HFFc6 (cell line): ENCODE measurements around the gene HTRA3. TPM values are rescaled to one million over a fixed set of nuclear protein-coding genes. Genes with fewer than 3 reads are reported as not detected.

Experiments
- DNase-seq: peaks from one replicate; pipeline ENCODE4 v3.0.0-alpha.2; 2018
- H3K27ac Mint-ChIP-seq: 2 replicates; pipeline ENCODE4 v1.8.0; 2020; ENCODE audit warnings: mild to moderate bottlenecking, mixed read lengths
- H3K27me3 Mint-ChIP-seq: 2 replicates; pipeline ENCODE4 v1.8.0; 2021; ENCODE audit warnings: mild to moderate bottlenecking, moderate library complexity, mixed read lengths; ENCODE audit not compliant: insufficient read depth
- H3K36me3 Mint-ChIP-seq: 2 replicates; pipeline ENCODE4 v1.8.0; 2021; ENCODE audit warnings: low read depth, mixed read lengths
- H3K4me1 Mint-ChIP-seq: 2 replicates; pipeline ENCODE4 v1.8.0; 2020; ENCODE audit warnings: low read depth, mixed read lengths
- H3K4me3 Mint-ChIP-seq: 2 replicates; pipeline ENCODE4 v1.8.0; 2020; ENCODE audit warnings: mild to moderate bottlenecking, moderate library complexity, mixed read lengths
- H3K9me3 Mint-ChIP-seq: 2 replicates; pipeline ENCODE4 v1.8.0; 2020; ENCODE audit warnings: mild to moderate bottlenecking, mixed read lengths
- CTCF ChIP-seq: fragments of 200-600 bp; sonication (generic); IDR thresholded peaks from 2 replicates; pipeline ENCODE4 v1.5.0; 2021; ENCODE audit warnings: antibody characterized with exemption, mild to moderate bottlenecking
- total RNA-seq, 6 experiments: library from RNA; stranded (reverse); fragmentation: NEBNext Ultra II Directional; extraction: Animal tissue kit (Norgen Biotek cat#: 25700); gene quantifications; 2 replicates in 1 of 6; 3 replicates in 5 of 6; pipeline ENCODE4 v1.2.3, GENCODE V29; 2021

The HTRA3 gene
- total RNA-seq, 6 experiments from 2014 or later, result 4.2 to 7.0 (median 4.8) TPM

- H3K27me3 Mint-ChIP-seq, result peaks cover 20% of the 10 kb centered on the region
- no peak overlapping the region for H3K4me3 Mint-ChIP-seq
- no peak for DNase-seq
- H3K27ac Mint-ChIP-seq, result no peak overlapping the region
- no peak for TF ChIP-seq CTCF
- H3K36me3 Mint-ChIP-seq, result no peaks in the 10 kb centered on the region
- peaks cover 24% of the 10 kb centered on the region for H3K4me1 Mint-ChIP-seq
- no peaks in the 10 kb centered on the region for H3K9me3 Mint-ChIP-seq
Measured at GRCh38 chr4:8351931-8352367, 82.4 kb downstream of the HTRA3 start.

GRCh38 chr4:8352368-8353157 lies 83.0 kb downstream of the HTRA3 start:
- no peak overlapping the region for H3K4me3 Mint-ChIP-seq
- no peak for DNase-seq
- no peak for TF ChIP-seq CTCF
- H3K4me1 Mint-ChIP-seq, result peaks cover 24% of the 10 kb centered on the region
- no peaks in the 10 kb centered on the region for H3K36me3 Mint-ChIP-seq
- no peak overlapping the region for H3K27ac Mint-ChIP-seq
- no peaks in the 10 kb centered on the region for H3K9me3 Mint-ChIP-seq
- peaks cover 21% of the 10 kb centered on the region for H3K27me3 Mint-ChIP-seq

GRCh38 chr4:8353158-8353669 lies 83.7 kb downstream of the HTRA3 start:
- DNase-seq, result no peak
- no peak for TF ChIP-seq CTCF
- Mint-ChIP-seq H3K27me3 (peaks cover 27% of the 10 kb centered on the region), H3K4me1 (peaks cover 24% of the 10 kb centered on the region), H3K4me3 (no peak overlapping the region), H3K27ac (no peak overlapping the region), H3K9me3 (no peaks in the 10 kb centered on the region), H3K36me3 (no peaks in the 10 kb centered on the region)

GRCh38 chr4:8353912-8354453 lies 84.4 kb downstream of the HTRA3 start:
- no peaks in the 10 kb centered on the region for H3K36me3 Mint-ChIP-seq
- H3K4me3 Mint-ChIP-seq, result no peak overlapping the region
- TF ChIP-seq CTCF, result no peak
- H3K9me3 Mint-ChIP-seq, result no peaks in the 10 kb centered on the region
- DNase-seq, result no peak
- peaks cover 30% of the 10 kb centered on the region for H3K27me3 Mint-ChIP-seq
- H3K4me1 Mint-ChIP-seq, result peaks cover 24% of the 10 kb centered on the region
- no peak overlapping the region for H3K27ac Mint-ChIP-seq

- Mint-ChIP-seq H3K4me3 (no peak overlapping the region), H3K9me3 (no peaks in the 10 kb centered on the region), H3K27ac (no peak overlapping the region), H3K27me3 (peaks cover 28% of the 10 kb centered on the region), H3K36me3 (no peaks in the 10 kb centered on the region), H3K4me1 (peaks cover 24% of the 10 kb centered on the region)
- TF ChIP-seq CTCF, result no peak
- DNase-seq, result no peak
Measured at GRCh38 chr4:8355306-8355705, 85.8 kb downstream of the HTRA3 start.
